HG03439 (cell line): ENCODE results near the gene CFAP61.

Source experiments
- ATAC-seq: cut with Tn5 transposase; IDR thresholded peaks from one replicate; pipeline ENCODE4 v1.9.1; 2021; ENCODE audit warnings: mild to moderate bottlenecking, moderate library complexity; ENCODE audit not compliant: unreplicated experiment

Gene CFAP61

DNA sequence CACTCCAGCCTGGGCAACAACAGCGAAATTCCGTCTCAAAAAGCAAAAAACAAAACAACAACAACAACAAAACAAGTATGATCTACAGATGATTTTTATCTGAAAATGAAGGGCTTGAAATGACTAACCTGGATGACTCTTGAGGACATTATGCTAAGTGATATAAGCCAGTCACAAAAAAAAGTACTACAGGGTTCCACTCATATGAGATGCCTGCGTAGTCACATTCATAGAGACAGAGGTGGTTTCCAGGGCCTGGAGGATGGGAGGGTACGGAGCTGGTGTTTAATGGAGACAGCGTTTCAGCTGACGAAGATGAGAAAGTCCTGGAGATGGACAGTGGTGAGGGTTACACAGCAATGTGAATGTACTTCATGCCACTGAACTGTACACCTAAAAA, 307.3 kb downstream of the CFAP61 start:
- ATAC-seq, result no peak

DNA sequence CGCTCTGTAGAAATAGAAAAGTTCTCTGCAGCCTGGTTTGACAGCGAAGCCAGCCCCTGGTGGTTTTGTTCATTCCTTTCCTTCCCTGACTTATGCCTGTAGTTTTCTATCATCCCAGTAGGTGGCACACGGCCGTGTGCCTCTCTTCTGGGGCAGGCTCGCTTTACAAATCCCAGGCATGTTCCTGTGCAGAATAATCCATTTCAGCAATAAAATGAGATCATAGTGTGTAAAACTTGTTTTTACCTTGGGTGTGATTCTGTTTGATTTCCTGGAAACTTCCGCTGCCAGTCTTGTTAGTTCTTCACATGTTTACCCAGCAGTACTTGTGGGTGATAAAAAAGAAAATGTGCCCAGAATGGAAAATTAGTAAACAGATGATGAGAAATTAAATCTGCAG, 308.1 kb downstream of the CFAP61 start:
- no peak for ATAC-seq

DNA sequence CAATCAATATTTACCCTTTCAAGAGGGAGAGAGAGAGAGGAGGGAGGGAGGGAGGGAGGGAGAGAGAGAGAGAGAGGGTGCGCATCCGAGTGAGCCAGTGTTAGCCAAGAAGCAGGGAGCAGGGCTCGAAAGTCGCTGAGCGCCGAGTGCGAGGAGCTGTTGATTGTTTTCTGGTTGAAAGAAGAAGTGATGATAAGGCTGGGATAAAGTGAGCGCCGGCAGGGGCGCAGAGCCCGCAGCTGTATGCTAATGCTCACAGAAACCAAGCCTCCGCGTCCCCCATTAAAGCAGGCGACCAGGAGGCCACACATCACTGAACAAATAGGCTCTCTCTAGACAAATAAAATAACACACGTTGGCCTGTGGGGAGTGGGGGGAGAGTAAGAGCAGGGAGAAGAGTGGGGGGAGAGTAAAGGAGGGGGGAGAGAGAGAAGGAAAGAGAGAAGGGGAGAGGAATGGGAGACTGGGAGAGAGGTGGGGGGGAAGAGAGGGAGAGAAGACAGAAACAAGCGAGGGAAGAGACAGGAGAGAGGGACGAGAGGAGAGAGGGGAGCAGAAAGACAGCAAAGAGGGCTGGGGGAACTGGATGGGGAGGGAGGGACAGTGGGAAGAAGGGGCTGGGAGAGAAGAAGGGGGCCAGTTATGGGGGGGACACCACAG, 310.6 kb downstream of the CFAP61 start:
- ATAC-seq, result no peak

DNA sequence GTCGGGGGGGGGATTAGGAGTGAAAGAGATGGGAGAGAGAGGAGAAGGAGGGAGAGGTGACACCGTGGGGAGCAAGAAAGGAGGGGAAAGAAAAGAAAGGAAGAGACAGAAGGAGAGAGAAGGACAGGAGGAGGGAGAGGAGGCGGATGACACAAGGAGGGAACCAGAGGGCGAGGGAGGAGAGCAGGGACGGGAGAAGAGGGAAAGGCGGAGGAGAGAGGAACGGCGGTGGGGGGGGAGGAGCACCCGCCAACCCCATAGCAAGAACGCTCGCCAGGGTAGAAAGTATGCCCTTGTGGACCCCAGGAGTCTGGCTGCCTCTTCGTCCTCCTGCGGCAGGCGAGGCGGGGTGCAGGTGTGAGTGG, 311.1 kb downstream of the CFAP61 start:
- ATAC-seq, result no peak

DNA sequence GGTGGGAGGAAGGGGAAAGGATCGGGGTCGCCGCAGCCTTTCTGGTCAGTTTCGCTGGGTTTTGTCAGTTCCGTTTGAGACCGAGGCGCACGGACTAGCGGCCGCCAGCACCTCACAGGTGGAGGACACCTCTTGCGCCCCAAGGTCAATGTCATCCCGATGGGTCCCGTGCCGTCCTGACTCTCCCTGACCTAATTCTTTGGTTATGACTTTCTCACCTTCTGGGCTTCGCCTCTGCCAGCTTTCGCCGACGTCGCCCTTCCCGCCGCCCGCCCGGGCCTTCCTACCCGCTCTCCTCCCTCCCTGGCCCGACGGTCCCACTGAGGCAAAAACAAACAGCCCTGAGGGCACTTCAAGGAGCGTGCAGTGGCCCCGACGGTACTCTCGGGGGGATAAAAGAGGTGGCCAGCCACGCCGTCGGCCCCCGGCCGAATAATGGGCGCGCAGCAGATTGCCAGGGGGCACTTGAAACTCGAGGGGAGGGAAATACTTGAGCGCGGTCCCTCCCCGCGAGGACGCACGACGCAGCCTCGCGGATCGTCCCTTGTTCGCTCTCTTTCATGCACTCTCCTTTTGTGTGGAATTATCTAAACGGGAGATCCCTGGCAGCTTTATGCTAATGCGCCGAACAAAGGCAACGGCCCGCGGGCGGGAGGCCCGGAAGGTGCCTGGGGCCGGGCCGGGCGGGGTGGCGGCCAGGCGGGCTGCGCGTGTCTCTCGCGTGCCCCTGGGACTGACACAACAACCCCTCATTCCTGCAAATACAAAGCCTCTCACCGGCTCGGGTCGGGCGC, 311.7 kb downstream of the CFAP61 start:
- ATAC-seq, result no peak

DNA sequence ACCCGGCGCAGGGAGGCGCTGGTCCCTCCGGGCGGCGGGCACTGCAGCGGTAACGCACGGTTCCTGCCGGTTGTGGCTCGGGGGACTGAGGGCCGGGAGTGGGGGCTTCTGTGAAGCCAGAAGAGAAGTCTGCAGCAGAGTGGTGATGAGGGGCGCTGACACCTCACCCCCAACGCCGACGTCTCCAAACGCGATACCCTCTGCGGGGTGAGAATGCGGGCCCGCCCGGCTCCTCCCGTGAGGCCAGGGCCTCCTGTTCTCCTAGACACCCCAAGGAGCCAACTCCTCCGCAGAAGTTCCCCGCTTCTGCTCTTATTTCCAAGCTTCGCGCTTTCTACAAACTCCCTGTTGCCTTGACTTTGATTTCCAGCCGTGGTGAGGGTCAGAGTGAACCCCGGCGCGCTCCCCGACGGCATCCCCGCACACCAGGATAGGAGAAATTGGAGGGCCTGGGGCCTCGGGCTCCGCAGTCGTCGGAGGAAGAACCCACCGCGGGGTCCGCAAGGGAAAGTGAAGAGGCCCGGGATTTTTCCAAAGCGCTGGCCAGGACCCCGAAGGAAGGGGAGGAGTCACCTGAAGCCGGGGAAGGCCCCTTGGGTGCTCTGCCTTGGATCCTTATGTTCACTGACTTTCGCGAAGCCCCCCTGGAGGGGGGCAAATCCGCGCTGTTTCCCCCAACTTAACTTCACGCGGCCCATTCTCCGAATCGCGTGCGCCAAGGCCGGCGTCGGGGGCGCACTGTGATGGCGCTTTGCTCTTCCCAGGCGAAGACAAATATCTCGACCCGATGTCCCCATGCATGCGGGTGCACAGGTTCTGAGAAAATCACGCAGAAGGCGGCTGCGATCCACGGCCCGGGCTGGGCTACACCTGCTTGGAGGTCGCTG, 312.5 kb downstream of the CFAP61 start:
- ATAC-seq, result no peak

DNA sequence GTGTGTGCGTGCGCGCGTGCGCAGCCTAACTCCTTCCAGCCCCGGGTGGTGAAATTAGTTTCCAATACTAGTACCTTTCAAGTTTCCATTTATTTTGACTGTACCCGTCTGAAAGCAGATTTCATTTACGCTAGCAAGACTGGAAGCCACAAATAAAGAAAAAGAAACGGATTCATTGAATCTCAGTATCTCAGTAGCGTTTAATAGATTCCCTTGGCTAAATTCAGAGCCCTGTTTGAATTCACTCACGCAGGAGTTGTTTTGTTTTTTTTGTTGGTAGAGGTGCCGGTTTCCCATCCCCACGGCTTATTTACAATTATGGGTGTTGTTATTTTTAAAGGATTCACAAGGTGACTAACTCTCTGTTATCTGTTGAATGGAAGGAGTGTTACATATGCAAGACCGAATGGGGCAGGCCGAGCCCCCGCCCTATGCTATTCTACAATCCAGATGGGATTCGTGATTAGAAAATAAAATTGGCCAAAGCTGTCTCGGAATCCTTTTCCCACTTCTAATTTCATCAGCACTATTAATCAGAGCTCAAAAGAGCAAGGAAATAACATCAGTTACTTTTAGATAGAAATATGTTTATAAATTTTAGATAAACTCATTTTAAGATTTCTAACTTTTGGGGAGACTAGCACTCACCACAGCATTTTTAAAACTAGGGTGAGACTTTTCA, 313.3 kb downstream of the CFAP61 start:
- ATAC-seq, result no peak

DNA sequence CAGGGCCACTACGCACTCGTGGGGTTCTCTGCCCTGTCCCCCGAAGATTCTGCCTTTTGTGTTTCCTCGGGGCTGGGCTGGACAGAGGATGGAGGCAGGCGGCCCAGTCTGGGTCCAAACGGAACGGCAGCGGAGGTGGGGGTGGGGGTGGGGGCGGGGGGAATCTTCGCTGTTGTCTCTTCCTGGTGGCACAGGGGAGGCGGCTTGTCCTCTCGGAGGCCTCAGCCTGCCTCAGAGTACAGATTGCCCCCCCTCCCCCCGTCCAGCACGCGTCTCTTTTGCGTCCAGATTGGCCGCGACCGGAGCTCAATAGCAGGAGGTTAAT, 314.2 kb downstream of the CFAP61 start:
- ATAC-seq, result no peak

DNA sequence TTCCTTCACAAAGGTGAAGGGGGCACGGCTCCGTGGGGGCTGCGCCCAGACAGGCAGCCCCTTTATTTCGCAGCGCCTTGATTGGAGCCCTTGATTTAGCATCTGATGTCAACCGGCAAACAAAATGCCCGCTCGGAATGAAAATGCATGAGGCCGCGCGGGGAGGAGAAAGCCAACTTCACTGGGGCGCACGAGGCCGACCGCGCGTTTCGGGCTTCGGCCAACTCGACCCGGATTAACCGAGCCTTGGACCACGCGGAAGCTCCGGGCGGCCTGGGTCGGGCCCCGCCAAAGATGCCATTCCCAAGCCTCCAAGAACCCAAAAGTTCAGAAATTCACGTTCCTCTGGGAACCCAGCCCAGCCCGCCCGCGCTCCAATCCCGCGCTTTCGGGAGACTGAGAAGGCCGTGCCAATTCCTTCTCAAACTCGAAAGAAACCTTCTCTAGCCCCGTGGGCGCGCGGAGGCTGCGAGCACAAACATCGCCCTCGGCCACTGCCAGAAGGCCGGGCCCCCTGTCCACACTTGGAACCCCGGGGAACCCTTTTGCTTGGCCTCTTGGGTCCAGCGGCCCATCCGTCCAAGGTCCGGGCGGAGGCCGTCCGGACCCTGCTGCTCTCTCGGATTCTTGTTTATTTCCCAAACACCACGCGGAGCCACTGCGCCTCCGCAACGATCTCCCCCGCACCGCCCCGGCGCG, 314.7 kb downstream of the CFAP61 start:
- no peak for ATAC-seq

DNA sequence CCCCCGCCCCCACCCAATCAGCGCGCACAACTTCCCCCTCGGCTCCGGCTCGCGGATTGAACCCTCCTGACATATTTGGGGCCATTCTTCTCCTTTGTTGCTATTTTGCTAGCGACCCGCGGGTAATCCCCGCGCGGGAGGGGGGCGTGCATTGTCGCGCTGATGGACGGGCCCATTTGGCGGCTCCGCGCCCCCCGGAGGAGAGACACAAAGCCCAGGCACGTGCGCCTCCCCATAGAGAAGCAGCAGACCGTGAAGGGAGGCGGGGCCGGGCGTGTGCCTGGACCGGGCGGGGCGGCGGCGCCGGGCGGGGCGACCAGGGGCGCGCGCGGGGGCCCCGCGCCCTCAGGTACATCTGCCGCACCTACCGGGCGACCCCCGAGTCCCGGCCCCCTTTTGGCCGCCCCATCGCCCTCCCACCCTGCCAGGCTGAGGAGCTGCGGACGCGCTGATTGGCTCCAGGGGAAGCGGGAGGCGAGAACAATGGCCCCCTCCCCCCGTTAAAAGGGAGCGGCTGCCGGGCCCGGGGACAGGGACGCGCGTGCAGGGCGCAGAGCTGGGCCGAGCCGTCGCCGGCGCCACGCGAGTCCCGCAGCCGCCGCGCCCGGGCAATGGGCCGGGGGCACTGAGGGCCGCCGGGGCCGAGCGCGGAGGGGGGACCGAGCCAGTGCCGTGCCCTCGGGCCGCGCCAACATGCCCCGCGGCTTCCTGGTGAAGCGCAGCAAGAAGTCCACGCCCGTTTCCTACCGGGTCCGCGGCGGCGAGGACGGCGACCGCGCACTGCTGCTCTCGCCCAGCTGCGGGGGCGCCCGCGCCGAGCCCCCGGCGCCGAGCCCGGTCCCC, 315.5 kb downstream of the CFAP61 start, which contains the start of gene INSM1:
TSS of gene INSM1 (plus strand) at position 530 of the 843 bp plus-strand sequence. CDS start at position 694, 164 bp downstream.
- ATAC-seq, result no peak

DNA sequence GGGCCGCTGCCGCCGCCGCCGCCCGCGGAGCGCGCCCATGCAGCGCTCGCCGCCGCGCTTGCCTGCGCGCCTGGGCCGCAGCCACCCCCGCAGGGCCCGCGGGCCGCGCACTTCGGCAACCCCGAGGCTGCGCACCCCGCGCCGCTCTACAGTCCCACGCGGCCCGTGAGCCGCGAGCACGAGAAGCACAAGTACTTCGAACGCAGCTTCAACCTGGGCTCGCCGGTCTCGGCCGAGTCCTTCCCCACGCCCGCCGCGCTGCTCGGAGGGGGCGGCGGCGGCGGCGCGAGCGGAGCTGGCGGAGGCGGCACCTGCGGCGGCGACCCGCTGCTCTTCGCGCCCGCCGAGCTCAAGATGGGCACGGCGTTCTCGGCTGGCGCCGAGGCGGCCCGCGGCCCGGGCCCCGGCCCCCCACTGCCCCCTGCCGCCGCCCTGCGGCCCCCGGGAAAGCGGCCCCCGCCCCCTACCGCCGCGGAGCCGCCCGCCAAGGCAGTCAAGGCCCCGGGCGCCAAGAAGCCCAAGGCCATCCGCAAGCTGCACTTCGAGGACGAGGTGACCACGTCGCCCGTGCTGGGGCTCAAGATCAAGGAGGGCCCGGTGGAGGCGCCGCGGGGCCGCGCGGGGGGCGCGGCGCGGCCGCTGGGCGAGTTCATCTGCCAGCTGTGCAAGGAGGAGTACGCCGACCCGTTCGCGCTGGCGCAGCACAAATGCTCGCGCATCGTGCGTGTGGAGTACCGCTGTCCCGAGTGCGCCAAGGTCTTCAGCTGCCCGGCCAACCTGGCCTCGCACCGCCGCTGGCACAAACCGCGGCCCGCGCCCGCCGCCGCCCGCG, 316.3 kb downstream of the CFAP61 start:
- ATAC-seq, result no peak

DNA sequence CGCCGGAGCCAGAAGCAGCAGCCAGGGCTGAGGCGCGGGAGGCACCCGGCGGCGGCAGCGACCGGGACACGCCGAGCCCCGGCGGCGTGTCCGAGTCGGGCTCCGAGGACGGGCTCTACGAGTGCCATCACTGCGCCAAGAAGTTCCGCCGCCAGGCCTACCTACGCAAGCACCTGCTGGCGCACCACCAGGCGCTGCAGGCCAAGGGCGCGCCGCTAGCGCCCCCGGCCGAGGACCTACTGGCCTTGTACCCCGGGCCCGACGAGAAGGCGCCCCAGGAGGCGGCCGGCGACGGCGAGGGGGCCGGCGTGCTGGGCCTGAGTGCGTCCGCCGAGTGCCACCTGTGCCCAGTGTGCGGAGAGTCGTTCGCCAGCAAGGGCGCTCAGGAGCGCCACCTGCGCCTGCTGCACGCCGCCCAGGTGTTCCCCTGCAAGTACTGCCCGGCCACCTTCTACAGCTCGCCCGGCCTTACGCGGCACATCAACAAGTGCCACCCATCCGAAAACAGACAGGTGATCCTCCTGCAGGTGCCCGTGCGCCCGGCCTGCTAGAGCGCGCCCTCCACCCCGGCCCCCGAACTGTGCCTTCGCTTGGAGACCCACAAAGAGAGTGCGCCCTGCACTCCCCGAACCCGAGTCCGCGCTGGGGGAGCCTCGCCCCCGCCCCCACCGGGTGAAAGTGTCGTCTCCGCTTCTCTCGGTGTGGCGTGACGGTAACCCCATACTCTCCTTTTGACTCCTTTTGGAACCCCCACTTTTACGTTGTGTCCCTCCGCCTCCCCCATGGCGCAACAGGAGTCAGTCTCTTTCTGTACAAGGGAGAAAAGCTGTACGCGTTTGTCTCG, 317.1 kb downstream of the CFAP61 start:
- no peak for ATAC-seq

DNA sequence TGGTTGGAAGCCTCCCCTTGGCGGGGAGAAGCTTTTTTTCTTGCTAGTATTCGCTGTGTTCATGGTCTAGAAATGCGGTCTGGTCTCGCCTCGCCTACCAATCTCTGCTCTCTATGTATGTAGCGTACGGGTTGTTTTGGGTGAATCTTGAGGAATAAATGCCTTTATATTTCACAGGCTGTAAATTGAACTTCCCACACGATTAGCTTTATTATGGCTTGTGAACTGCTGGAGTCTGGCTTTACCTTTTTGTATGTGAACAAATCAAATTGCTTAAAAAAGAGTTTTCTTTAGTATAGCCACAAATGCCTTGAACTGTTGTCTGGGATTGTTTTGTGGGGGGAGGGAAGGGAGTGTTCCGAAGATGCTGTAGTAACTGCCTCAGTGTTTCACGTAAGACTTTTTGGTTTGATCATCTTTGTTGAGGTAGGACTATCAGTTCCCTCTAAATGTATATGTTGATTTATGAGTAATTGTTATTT, 317.8 kb downstream of the CFAP61 start:
- no peak for ATAC-seq

DNA sequence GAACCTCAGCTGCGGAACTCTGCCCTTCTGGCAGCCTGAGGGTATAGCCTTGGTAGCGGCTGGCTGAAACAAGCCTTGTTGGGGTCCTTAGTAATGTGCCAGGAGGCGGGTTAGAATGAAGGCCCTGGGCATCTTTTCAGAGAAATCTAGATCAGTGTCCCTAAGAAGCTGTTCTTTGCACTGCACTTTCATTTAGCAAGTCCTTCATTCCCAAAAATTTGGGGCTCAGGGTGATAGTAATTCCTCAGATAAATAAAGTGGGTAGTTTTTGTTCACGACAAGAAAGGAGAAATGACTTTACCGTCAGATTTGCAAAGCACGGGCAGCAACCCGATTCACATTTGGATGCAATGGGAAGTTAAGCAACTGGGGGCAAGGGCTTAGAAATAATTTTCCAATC, 318.8 kb downstream of the CFAP61 start:
- ATAC-seq, result no peak

DNA sequence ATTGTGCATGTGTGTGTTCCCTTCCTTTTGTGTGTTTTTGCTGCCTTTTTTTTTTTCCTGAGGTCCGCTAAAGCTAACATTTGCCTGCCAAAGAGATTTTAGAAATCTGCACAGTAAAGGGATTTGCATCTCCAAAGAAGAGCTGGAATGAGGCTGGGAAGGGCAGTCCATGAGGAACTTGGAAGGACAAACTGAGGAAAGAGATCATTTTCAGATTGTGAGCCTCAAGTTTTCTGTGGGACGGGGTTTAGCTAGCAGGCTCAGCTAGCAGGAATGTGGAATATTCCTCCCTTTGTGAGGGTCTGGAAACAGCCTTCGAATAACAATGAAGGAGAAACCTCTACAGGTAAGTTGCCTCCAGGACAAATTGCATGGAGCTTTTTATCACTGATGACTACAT, 319.3 kb downstream of the CFAP61 start:
- no peak for ATAC-seq

DNA sequence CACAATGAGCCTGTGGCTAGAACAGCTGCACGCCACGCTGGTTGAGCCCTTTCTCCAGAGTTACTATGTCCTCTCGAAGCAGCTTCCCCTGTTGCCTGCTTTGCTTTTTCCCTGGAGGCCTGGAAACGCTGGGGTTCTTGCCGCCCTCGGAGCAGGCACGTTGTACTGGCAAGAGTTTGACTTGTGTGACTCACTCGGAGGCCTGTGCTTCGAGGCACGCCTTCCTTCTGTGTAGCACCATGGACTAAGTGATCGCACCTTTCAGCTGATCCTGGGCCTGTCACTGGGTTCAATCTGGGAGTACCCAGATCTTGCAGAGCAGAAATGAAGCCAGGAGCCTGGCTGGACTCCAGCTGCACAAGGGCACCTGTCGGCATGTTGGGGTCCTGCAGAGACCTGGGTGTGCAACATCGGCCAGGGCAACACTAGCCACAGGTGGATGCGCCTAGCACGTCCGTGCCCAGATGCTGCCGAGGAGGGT, 320.8 kb downstream of the CFAP61 start:
- no peak for ATAC-seq

DNA sequence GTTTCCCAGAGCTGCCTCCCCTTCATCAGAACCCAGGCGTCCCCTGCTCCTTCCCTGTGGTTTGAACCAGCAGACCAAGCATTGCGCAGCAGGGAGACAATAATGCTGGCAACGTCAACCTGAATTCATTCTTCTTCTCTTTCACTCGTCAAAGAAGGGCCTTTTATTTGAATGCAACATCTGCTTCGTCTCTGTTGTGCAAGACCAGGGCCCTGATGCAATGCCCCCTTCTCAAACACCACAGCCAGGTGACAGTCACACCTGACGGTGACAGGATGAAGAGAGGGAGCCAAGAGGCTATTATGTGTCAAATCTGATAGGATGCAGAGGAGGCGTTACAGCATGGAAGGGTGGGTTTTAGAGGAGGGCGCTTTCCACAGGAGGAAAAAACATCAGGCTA, 323.5 kb downstream of the CFAP61 start:
- no peak for ATAC-seq

DNA sequence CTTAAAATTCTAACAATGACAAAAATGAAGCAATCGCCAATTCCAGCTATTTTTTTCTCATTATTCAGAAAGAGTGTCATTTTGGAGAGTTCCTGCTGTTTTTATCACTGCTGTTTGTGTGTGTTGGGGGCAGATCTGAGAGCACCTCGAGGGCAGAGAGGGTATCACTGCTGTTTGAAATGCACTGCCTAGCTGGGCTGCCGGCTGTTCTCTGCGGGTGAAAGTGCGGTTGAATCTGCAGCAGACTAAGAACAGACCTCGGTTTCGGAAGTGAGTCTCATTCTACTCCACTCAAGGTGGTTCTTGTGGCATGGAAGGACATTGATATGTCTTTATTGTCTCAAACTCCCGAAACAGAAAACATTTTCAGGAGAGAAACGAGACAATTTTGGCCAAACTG, 333.9 kb downstream of the CFAP61 start:
- ATAC-seq, result no peak
